ENCODE results near the gene PADI2.
A peak's percentile ranks its signal among the peaks of the same experiment; 100 is the strongest.

Gene PADI2

DNA sequence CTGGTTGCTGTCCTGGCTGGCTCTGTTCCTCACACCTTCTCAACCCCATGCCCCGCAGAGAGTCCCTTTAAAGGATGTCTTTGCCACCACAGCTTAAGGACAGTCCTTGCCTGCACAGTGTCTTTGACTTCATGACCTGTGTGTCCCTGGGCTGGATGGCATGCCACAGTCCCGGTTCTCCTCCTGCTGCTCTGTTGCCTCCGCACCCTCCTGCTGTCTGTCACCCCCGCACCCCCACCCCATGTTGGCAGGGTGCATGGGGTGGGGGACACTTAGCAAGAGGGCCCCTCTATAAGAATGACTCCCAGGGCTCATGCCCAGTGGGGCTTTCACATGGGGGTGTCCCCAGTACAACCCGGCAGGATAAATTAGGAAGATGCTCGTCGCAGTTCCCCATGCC lies 44.1 kb upstream of the PADI2 start:
- H3K4me3 ChIP-seq (replicated peaks; ENCODE audit: low read depth, low read length), result no peak overlapping the region
- DNase-seq (ENCODE audit: low read depth), result no peak
- TF ChIP-seq CTCF (IDR thresholded peaks at IDR 0.05; ENCODE audit: low read length, missing control alignments), result no peak

GRCh38 chr1:17162941-17163340 lies 43.7 kb upstream of the PADI2 start:
- no peak for TF ChIP-seq CTCF (IDR thresholded peaks at IDR 0.05; ENCODE audit: low read length, missing control alignments)
- DNase-seq (ENCODE audit: low read depth), result no peak

GRCh38 chr1:17161926-17162800 lies 42.9 kb upstream of the PADI2 start:
- DNase-seq (ENCODE audit: low read depth), result no peak
- H3K4me3 ChIP-seq (replicated peaks; ENCODE audit: low read depth, low read length), result no peak overlapping the region
- TF ChIP-seq CTCF (IDR thresholded peaks at IDR 0.05; ENCODE audit: low read length, missing control alignments), result no peak

More at GRCh38 chr1:17162941-17163340, 43.7 kb upstream of the PADI2 start:
- no peak overlapping the region for H3K4me3 ChIP-seq (replicated peaks; ENCODE audit: low read depth, low read length)

- DNase-seq (ENCODE audit: low read depth), result peak; percentile 28
- TF ChIP-seq CTCF (IDR thresholded peaks at IDR 0.05; ENCODE audit: low read length, missing control alignments), result no peak
- H3K4me3 ChIP-seq (replicated peaks; ENCODE audit: low read depth, low read length), result no peak overlapping the region
Measured at GRCh38 chr1:17161137-17161740, 42.0 kb upstream of the PADI2 start.

- no peak for DNase-seq (ENCODE audit: low read depth)
- no peak overlapping the region for H3K4me3 ChIP-seq (replicated peaks; ENCODE audit: low read depth, low read length)
- no peak for TF ChIP-seq CTCF (IDR thresholded peaks at IDR 0.05; ENCODE audit: low read length, missing control alignments)
Measured at GRCh38 chr1:17158961-17159360, 39.7 kb upstream of the PADI2 start.

- peak; percentile 30 for DNase-seq (ENCODE audit: low read depth)
- TF ChIP-seq CTCF (IDR thresholded peaks at IDR 0.05; ENCODE audit: low read length, missing control alignments), result no peak
- no peak overlapping the region for H3K4me3 ChIP-seq (replicated peaks; ENCODE audit: low read depth, low read length)
Measured at GRCh38 chr1:17156108-17156507, 36.9 kb upstream of the PADI2 start.

Measured in fibroblast of pulmonary artery (primary cell).